Measurements from ENCODE around the gene IZUMO4.

Gene IZUMO4

GRCh38 chr19:2050349-2050990 is 46.2 kb upstream of the IZUMO4 start:
- 0 out of 2 replicates have a peak, but pooled peaks cover 5% of the 10 kb centered on the region for H3F3A ChIP-seq (ENCODE audit: insufficient read depth, low read length)
- H3K4me1 ChIP-seq (ENCODE audit: low read length): peaks cover 19% of the 10 kb centered on the region
- H3K4me3 ChIP-seq (ENCODE audit: low read length): peak overlapping the region; percentile 89
- H3K9me3 ChIP-seq (replicated peaks; ENCODE audit: insufficient read depth, low read length): no peaks in the 10 kb centered on the region
- peak overlapping the region; percentile 51; the same call in 1 of the 2 replicates for H3K27ac ChIP-seq (ENCODE audit: low read length)
- H3K79me2 ChIP-seq (ENCODE audit: low read length): peaks cover 52% of the 10 kb centered on the region
- H3K9ac ChIP-seq (ENCODE audit: low read length): peak overlapping the region; percentile 69
- no peaks in the 10 kb centered on the region for H3K9me2 ChIP-seq (replicated peaks; ENCODE audit: insufficient read depth, low read length)
- H3K4me2 ChIP-seq (ENCODE audit: low read depth, low read length): peak overlapping the region; percentile 88
- H4K20me1 ChIP-seq (ENCODE audit: insufficient read depth, low read length): peaks cover 10% of the 10 kb centered on the region; the same call in 1 of the 2 replicates
- H3K36me3 ChIP-seq (replicated peaks; ENCODE audit: insufficient read depth, low read length): no peaks in the 10 kb centered on the region
- no peak for TF ChIP-seq EZH2 (optimal IDR thresholded peaks at IDR 0.05; ENCODE audit: low read depth, low read length)
- no peak for TF ChIP-seq EZH2phosphoT487 (IDR thresholded peaks at IDR 0.05; ENCODE audit: low read length)
- TF ChIP-seq CTCF (IDR thresholded peaks at IDR 0.05; ENCODE audit: low read length): no peak
- H2AFZ ChIP-seq (ENCODE audit: low read length): no peak overlapping the region
- no peak for DNase-seq
- no peaks in the 10 kb centered on the region for H3K27me3 ChIP-seq (replicated peaks; ENCODE audit: insufficient read depth, low read length)

- no peaks in the 10 kb centered on the region for H3K9me2 ChIP-seq (replicated peaks; ENCODE audit: insufficient read depth, low read length)
- H3K4me2 ChIP-seq (ENCODE audit: low read depth, low read length): peak within 1 kb of the TSS; percentile 99
- no peaks in the 10 kb centered on the region for H3K36me3 ChIP-seq (replicated peaks; ENCODE audit: insufficient read depth, low read length)
- peak within 1 kb of the TSS; percentile 69 for H3K9ac ChIP-seq (ENCODE audit: low read length)
- DNase-seq: peak; percentile 95
- TF ChIP-seq CTCF (IDR thresholded peaks at IDR 0.05; ENCODE audit: low read length): peak; percentile 56
- no peak for TF ChIP-seq EZH2phosphoT487 (IDR thresholded peaks at IDR 0.05; ENCODE audit: low read length)
- H3F3A ChIP-seq (ENCODE audit: insufficient read depth, low read length): 0 out of 2 replicates have a peak, but pooled peaks cover 5% of the 10 kb centered on the region
- H3K79me2 ChIP-seq (ENCODE audit: low read length): peaks cover 46% of the 10 kb centered on the region
- peak within 1 kb of the TSS; percentile 51; the same call in 1 of the 2 replicates for H3K27ac ChIP-seq (ENCODE audit: low read length)
- H3K9me3 ChIP-seq (replicated peaks; ENCODE audit: insufficient read depth, low read length): no peaks in the 10 kb centered on the region
- H4K20me1 ChIP-seq (ENCODE audit: insufficient read depth, low read length): peaks cover 10% of the 10 kb centered on the region; the same call in 1 of the 2 replicates
- H3K4me1 ChIP-seq (ENCODE audit: low read length): peaks cover 26% of the 10 kb centered on the region
- H2AFZ ChIP-seq (ENCODE audit: low read length): peak within 1 kb of the TSS; percentile 90
- H3K4me3 ChIP-seq (ENCODE audit: low read length): peak within 1 kb of the TSS; percentile 89
- no peaks in the 10 kb centered on the region for H3K27me3 ChIP-seq (replicated peaks; ENCODE audit: insufficient read depth, low read length)
Observed at GRCh38 chr19:2050991-2051772, 45.5 kb upstream of the IZUMO4 start, which contains the start of gene MKNK2. Gene MKNK2, minus strand, starts transcription at chr19:2051244. Its CDS starts 393 bp downstream, at chr19:2050851.

GRCh38 chr19:2051773-2052704 is 44.7 kb upstream of the IZUMO4 start:
- no peaks in the 10 kb centered on the region for H3K27me3 ChIP-seq (replicated peaks; ENCODE audit: insufficient read depth, low read length)
- peaks cover 10% of the 10 kb centered on the region; the same call in 1 of the 2 replicates for H4K20me1 ChIP-seq (ENCODE audit: insufficient read depth, low read length)
- no peaks in the 10 kb centered on the region for H3K9me2 ChIP-seq (replicated peaks; ENCODE audit: insufficient read depth, low read length)
- H3K4me1 ChIP-seq (ENCODE audit: low read length): peaks cover 32% of the 10 kb centered on the region
- TF ChIP-seq EZH2 (optimal IDR thresholded peaks at IDR 0.05; ENCODE audit: low read depth, low read length): no peak
- no peak for TF ChIP-seq CTCF (IDR thresholded peaks at IDR 0.05; ENCODE audit: low read length)
- TF ChIP-seq EZH2phosphoT487 (IDR thresholded peaks at IDR 0.05; ENCODE audit: low read length): no peak
- H3K36me3 ChIP-seq (replicated peaks; ENCODE audit: insufficient read depth, low read length): no peaks in the 10 kb centered on the region
- no peaks in the 10 kb centered on the region for H3K9me3 ChIP-seq (replicated peaks; ENCODE audit: insufficient read depth, low read length)
- H3F3A ChIP-seq (ENCODE audit: insufficient read depth, low read length): 0 out of 2 replicates have a peak, but pooled peaks cover 8% of the 10 kb centered on the region
- H3K4me3 ChIP-seq (ENCODE audit: low read length): peak overlapping the region; percentile 70
- H2AFZ ChIP-seq (ENCODE audit: low read length): peak overlapping the region; percentile 90
- H3K9ac ChIP-seq (ENCODE audit: low read length): peak overlapping the region; percentile 64
- DNase-seq: no peak
- H3K79me2 ChIP-seq (ENCODE audit: low read length): peaks cover 37% of the 10 kb centered on the region
- H3K27ac ChIP-seq (ENCODE audit: low read length): peak overlapping the region; percentile 19; the same call in 1 of the 2 replicates
- H3K4me2 ChIP-seq (ENCODE audit: low read depth, low read length): peak overlapping the region; percentile 99
